Neural cell (in vitro differentiated cells): ENCODE measurements around the gene SLC13A2. TPM values are rescaled to one million over a fixed set of nuclear protein-coding genes. Genes with fewer than 3 reads are reported as not detected.

ENCODE experiments used
- H2AFZ ChIP-seq: fragments of 200-600, 300-800 bp; sonication (generic), shearing (Covaris generic); 2 replicates; pipeline ENCODE4 v1.6.0; 2014; ENCODE audit warnings: low read depth, mild to moderate bottlenecking, antibody characterized with exemption, low read length, moderate library complexity
- H3F3A ChIP-seq: fragments of 200-600 bp; shearing (Covaris generic); 2 replicates; pipeline ENCODE4 v1.6.1; 2016; ENCODE audit warnings: mild to moderate bottlenecking, moderate library complexity, mixed read lengths, antibody characterized with exemption, low read length; ENCODE audit not compliant: insufficient read depth, poor library complexity, severe bottlenecking
- H3K27ac ChIP-seq: fragments of 200-600, 300-800 bp; sonication (generic), shearing (Covaris generic); 2 replicates; pipeline ENCODE4 v1.5.1; 2014; ENCODE audit warnings: mild to moderate bottlenecking, low read length, moderate library complexity
- H3K27me3 ChIP-seq: fragments of 300-800, 200-600 bp; sonication (generic), shearing (Covaris generic); 2 replicates; pipeline ENCODE4 v1.6.0; 2014; ENCODE audit warnings: mild to moderate bottlenecking, low read depth, low read length, moderate library complexity; ENCODE audit not compliant: insufficient read depth
- H3K36me3 ChIP-seq: fragments of 300-800, 200-600 bp; sonication (generic), shearing (Covaris generic); 2 replicates; pipeline ENCODE4 v1.5.1; 2014; ENCODE audit warnings: mild to moderate bottlenecking, antibody characterized with exemption, low read length, moderate library complexity; ENCODE audit not compliant: insufficient read depth
- H3K4me2 ChIP-seq: fragments of 300-800, 200-600 bp; sonication (generic), shearing (Covaris generic); 2 replicates; pipeline ENCODE4 v1.6.0; 2014; ENCODE audit warnings: mild to moderate bottlenecking, low read length
- H3K4me3 ChIP-seq: fragments of 300-800, 200-600 bp; sonication (generic), shearing (Covaris generic); 2 replicates; pipeline ENCODE4 v1.5.1; 2014; ENCODE audit warnings: mild to moderate bottlenecking, low read length, moderate library complexity
- H3K79me2 ChIP-seq: fragments of 200-600 bp; shearing (Covaris generic); replicated peaks from 2 replicates; pipeline ENCODE4 v1.6.0; 2014; ENCODE audit warnings: mild to moderate bottlenecking, low read length, moderate library complexity; ENCODE audit not compliant: insufficient read depth
- H3K9ac ChIP-seq: fragments of 300-800, 200-600 bp; sonication (generic), shearing (Covaris generic); 2 replicates; pipeline ENCODE4 v1.6.1; 2016; ENCODE audit warnings: mild to moderate bottlenecking, low read length, mixed read lengths
- H3K9me2 ChIP-seq: fragments of 200-600 bp; shearing (Covaris generic); 2 replicates; pipeline ENCODE4 v1.6.1; 2016; ENCODE audit warnings: mild to moderate bottlenecking, low read length, mixed read lengths; ENCODE audit not compliant: insufficient read depth
- H3K9me3 ChIP-seq: fragments of 200-600, 300-800 bp; sonication (generic), shearing (Covaris generic); 2 replicates; pipeline ENCODE4 v1.6.1; 2016; ENCODE audit warnings: mild to moderate bottlenecking, mixed run types, low read length, moderate library complexity, mixed read lengths
- H4K20me1 ChIP-seq: fragments of 200-600 bp; shearing (Covaris generic); 2 replicates; pipeline ENCODE4 v1.6.1; 2016; ENCODE audit warnings: mild to moderate bottlenecking, mixed run types; ENCODE audit not compliant: insufficient read depth
- EP300 ChIP-seq: fragments of 450-650 bp; conservative IDR thresholded peaks from 2 replicates; pipeline ENCODE4 v1.6.1; 2014; ENCODE audit warnings: antibody characterized with exemption, mild to moderate bottlenecking, moderate library complexity; ENCODE audit not compliant: poor library complexity, severe bottlenecking
- EZH2 ChIP-seq: fragments of 200-600, 300-800 bp; shearing (Covaris generic), sonication (generic); IDR thresholded peaks from 2 replicates; pipeline ENCODE4 v1.6.1; 2014; ENCODE audit warnings: antibody characterized with exemption, low read length, borderline replicate concordance, mild to moderate bottlenecking; ENCODE audit not compliant: insufficient read depth, poor library complexity, severe bottlenecking
- MXI1 ChIP-seq: fragments of 450-650 bp; conservative IDR thresholded peaks from 2 replicates; pipeline ENCODE4 v1.6.1; 2014; ENCODE audit warnings: antibody characterized with exemption, mild to moderate bottlenecking; ENCODE audit not compliant: poor library complexity, severe bottlenecking
- POLR2AphosphoS5 ChIP-seq: IDR thresholded peaks from 2 replicates; pipeline ENCODE4 v1.6.1; 2012
- RAD21 ChIP-seq: fragments of 450-650 bp; conservative IDR thresholded peaks from 2 replicates; pipeline ENCODE4 v1.6.1; 2014; ENCODE audit warnings: antibody characterized with exemption, mild to moderate bottlenecking, moderate library complexity
- REST ChIP-seq: IDR thresholded peaks from 2 replicates; pipeline ENCODE4 v1.6.1; 2012; ENCODE audit warnings: borderline replicate concordance
- SMC3 ChIP-seq: fragments of 450-650 bp; conservative IDR thresholded peaks from 2 replicates; pipeline ENCODE4 v1.6.1; 2014; ENCODE audit warnings: antibody characterized with exemption, mild to moderate bottlenecking, moderate library complexity; ENCODE audit not compliant: poor library complexity
- TAF1 ChIP-seq: IDR thresholded peaks from 2 replicates; pipeline ENCODE4 v1.6.1; 2012; ENCODE audit warnings: low read depth
- polyA plus RNA-seq: library from polyadenylated mRNA; depleted of rRNA; stranded (reverse); fragments of >200 nt; gene quantifications from 2 replicates; pipeline ENCODE4 v1.2.3, GENCODE V29; 2014
- TF ChIP-seq, protein P1 (sequence below): fragments of 450-650 bp; IDR thresholded peaks from 2 replicates; pipeline ENCODE4 v1.5.1; 2014; ENCODE audit warnings: antibody characterized with exemption, mild to moderate bottlenecking, moderate library complexity; ENCODE audit not compliant: poor library complexity, severe bottlenecking

Gene SLC13A2
- polyA plus RNA-seq, 1 donor from 2014 or later, result not detected

- H3K36me3 ChIP-seq, result no peaks in the 10 kb centered on the region
Observed at GRCh38 chr17:28460901-28461300, 12.5 kb upstream of the SLC13A2 start.

GRCh38 chr17:28466001-28466400 lies 7.4 kb upstream of the SLC13A2 start:
- Histone ChIP-seq H3K27me3 (no peaks in the 10 kb centered on the region), H3K9me3 (no peaks in the 10 kb centered on the region), H4K20me1 (no peaks in the 10 kb centered on the region), H3K9ac (no peak overlapping the region), H3F3A (no peaks in the 10 kb centered on the region), H3K36me3 (no peaks in the 10 kb centered on the region), H3K4me3 (no peak overlapping the region), H3K9me2 (no peaks in the 10 kb centered on the region), H2AFZ (no peak overlapping the region), H3K79me2 (no peaks in the 10 kb centered on the region), H3K4me2 (no peak overlapping the region), H3K27ac (no peak overlapping the region)
- TF ChIP-seq RAD21 (no peak), TAF1 (no peak), MXI1 (no peak), SMC3 (no peak)

More at GRCh38 chr17:28460901-28461300, 12.5 kb upstream of the SLC13A2 start:
- Histone ChIP-seq H3K4me3 (no peak overlapping the region), H4K20me1 (no peaks in the 10 kb centered on the region), H3K27ac (no peak overlapping the region), H3K9me3 (no peaks in the 10 kb centered on the region), H3K9ac (no peak overlapping the region), H3K4me2 (no peak overlapping the region), H3K9me2 (no peaks in the 10 kb centered on the region), H2AFZ (no peak overlapping the region), H3K27me3 (no peaks in the 10 kb centered on the region), H3F3A (no peaks in the 10 kb centered on the region), H3K79me2 (no peaks in the 10 kb centered on the region)
- TF ChIP-seq SMC3, result no peak
- TF ChIP-seq REST, result no peak
- TF ChIP-seq, protein P1, sequence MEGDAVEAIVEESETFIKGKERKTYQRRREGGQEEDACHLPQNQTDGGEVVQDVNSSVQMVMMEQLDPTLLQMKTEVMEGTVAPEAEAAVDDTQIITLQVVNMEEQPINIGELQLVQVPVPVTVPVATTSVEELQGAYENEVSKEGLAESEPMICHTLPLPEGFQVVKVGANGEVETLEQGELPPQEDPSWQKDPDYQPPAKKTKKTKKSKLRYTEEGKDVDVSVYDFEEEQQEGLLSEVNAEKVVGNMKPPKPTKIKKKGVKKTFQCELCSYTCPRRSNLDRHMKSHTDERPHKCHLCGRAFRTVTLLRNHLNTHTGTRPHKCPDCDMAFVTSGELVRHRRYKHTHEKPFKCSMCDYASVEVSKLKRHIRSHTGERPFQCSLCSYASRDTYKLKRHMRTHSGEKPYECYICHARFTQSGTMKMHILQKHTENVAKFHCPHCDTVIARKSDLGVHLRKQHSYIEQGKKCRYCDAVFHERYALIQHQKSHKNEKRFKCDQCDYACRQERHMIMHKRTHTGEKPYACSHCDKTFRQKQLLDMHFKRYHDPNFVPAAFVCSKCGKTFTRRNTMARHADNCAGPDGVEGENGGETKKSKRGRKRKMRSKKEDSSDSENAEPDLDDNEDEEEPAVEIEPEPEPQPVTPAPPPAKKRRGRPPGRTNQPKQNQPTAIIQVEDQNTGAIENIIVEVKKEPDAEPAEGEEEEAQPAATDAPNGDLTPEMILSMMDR, result no peak
- TF ChIP-seq POLR2AphosphoS5, result no peak
- TF ChIP-seq EP300, result no peak
- no peak for TF ChIP-seq MXI1
- no peak for TF ChIP-seq RAD21
- TF ChIP-seq TAF1, result no peak
- no peak for TF ChIP-seq EZH2

DNA sequence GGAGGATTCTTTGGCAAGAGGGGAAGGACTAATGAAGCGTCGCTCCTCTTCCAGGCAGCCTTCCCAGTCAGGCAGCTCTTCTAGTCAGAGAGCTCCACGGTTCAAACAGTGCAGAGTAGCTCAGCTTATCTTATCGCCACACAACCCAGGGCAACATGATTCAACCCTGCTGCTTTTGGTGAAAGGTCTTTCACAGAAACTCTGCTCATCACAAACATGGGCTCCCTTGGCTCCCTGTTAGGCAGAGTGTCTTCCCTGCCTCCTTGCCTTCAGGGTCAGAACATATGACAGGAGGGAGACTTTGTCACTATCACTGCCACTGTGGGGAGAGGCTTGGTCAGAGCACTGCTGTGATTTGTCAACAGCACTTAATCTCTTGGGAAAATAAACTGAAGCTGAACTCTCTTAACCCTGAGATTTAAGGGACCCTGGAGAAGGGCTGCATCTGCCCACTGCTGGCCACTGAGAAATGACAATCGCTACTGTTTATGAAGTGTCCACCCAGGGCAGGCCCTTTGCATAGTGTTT lies 6.9 kb upstream of the SLC13A2 start:
- no peak overlapping the region for H3K4me2 ChIP-seq
- H3K27ac ChIP-seq, result no peak overlapping the region
- H3K79me2 ChIP-seq, result no peaks in the 10 kb centered on the region
- TF ChIP-seq REST (no peak), POLR2AphosphoS5 (no peak), MXI1 (no peak), EP300 (no peak), TAF1 (no peak), SMC3 (no peak), RAD21 (no peak), EZH2 (no peak)
- TF ChIP-seq, protein P1, result no peak
- H3K9me2 ChIP-seq, result no peaks in the 10 kb centered on the region
- H2AFZ ChIP-seq, result no peak overlapping the region
- no peaks in the 10 kb centered on the region for H3K9me3 ChIP-seq
- no peaks in the 10 kb centered on the region for H3F3A ChIP-seq
- H3K27me3 ChIP-seq, result no peaks in the 10 kb centered on the region
- no peaks in the 10 kb centered on the region for H4K20me1 ChIP-seq
- no peaks in the 10 kb centered on the region for H3K36me3 ChIP-seq
- no peak overlapping the region for H3K4me3 ChIP-seq
- no peak overlapping the region for H3K9ac ChIP-seq
